Prostate gland (tissue), 2 donors: ENCODE data around the gene RTN4R. TPM values are rescaled to one million over a fixed set of nuclear protein-coding genes. Genes with fewer than 3 reads are reported as not detected.

ENCODE experiments used
- DNase-seq: peaks from one replicate; pipeline ENCODE4 v3.0.0-alpha.2; 2019; ENCODE audit warnings: low spot score
- H3K27ac ChIP-seq, 2 donors: fragments of 200-600 bp; sonication (generic); 2 replicates each; pipeline ENCODE4 v1.5.1; 2017 to 2019
- H3K27me3 ChIP-seq: fragments of 200-600 bp; sonication (generic); replicated peaks from 2 replicates; pipeline ENCODE4 v1.5.1; 2019; ENCODE audit not compliant: insufficient read depth
- H3K36me3 ChIP-seq, 2 donors: fragments of 200-600 bp; sonication (generic); 1 replicate in 1 of 2; 2 replicates in 1 of 2; pipeline versions ENCODE4 v1.5.1 to v1.8.1; 2017 to 2019
- H3K4me1 ChIP-seq: fragments of 200-600 bp; sonication (generic); replicated peaks from 2 replicates; pipeline ENCODE4 v1.5.1; 2019
- H3K4me3 ChIP-seq, 2 donors: fragments of 200-600 bp; sonication (generic); 2 replicates each; pipeline ENCODE4 v1.5.1; 2017 to 2019
- H3K9me3 ChIP-seq: fragments of 200-600 bp; sonication (generic); 2 replicates; pipeline ENCODE4 v1.5.1; 2017
- POLR2A ChIP-seq: fragments of 450-650 bp; IDR thresholded peaks from one replicate; pipeline ENCODE4 v1.6.1; 2016; ENCODE audit warnings: antibody characterized with exemption, mild to moderate bottlenecking
- POLR2AphosphoS5 ChIP-seq: sonication (generic); formaldehyde crosslinking; IDR thresholded peaks from one replicate; pipeline ENCODE4 v1.6.1; 2017; ENCODE audit warnings: antibody characterized with exemption
- WGBS: methylation state at CpG from one replicate; pipeline ENCODE4 v1.1.5; 2018; 5-methylcytosine and 5-hydroxymethylcytosine counted together
- intact Hi-C: fragments of 100-400 bp; cut with DNase I; formaldehyde crosslinking; loops from one replicate; pipeline ENCODE4 v1.14.2; 2022
- total RNA-seq, 2 donors: library from RNA; depleted of rRNA; stranded (reverse); fragments of >200 nt; gene quantifications; one replicate each; pipeline ENCODE4 v1.1.0, GENCODE V29; 2016
- TF ChIP-seq, protein P1 (sequence below), 4 experiments: fragments of 200-600 bp in 2 of 4; fragments of 450-650 bp in 2 of 4; sonication (generic) in 2 of 4; IDR thresholded peaks; 1 replicate in 3 of 4; 2 replicates in 1 of 4; pipeline ENCODE4 v1.5.1; 2016 to 2019; ENCODE audit warnings: antibody characterized with exemption in 4 of 4, mild to moderate bottlenecking in 2 of 4, moderate library complexity in 2 of 4

The RTN4R gene
- total RNA-seq, 2 donors from 2014 or later: 4.4 to 6.0 TPM

DNA sequence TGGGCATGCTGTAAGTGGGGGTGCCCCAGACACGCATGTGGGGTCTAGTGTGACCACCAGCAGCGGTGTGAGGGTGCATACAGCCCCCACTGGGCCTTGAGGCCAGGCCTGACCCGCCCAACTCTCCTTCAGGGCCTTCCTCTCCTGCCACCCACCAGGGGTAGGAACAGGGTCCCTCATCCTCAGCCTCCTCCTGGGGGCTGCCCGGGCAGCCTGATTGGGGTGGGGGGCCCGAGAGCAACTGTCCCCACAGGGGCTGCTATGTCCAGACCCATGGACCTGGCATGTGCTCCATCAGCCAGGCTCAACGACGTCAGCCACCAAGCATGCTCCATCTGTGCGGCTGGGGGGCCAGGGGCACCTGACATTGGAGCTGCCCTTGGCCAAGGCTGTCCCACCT is 27.2 kb downstream of the RTN4R start:
- H3K27ac ChIP-seq: no peak overlapping the region
- H3K4me1 ChIP-seq: peaks cover 2% of the 10 kb centered on the region
- no peak overlapping the region for H3K4me3 ChIP-seq
- intact Hi-C loops: no loop called here
- TF ChIP-seq POLR2AphosphoS5 (no peak), POLR2A (no peak)
- TF ChIP-seq, protein P1, sequence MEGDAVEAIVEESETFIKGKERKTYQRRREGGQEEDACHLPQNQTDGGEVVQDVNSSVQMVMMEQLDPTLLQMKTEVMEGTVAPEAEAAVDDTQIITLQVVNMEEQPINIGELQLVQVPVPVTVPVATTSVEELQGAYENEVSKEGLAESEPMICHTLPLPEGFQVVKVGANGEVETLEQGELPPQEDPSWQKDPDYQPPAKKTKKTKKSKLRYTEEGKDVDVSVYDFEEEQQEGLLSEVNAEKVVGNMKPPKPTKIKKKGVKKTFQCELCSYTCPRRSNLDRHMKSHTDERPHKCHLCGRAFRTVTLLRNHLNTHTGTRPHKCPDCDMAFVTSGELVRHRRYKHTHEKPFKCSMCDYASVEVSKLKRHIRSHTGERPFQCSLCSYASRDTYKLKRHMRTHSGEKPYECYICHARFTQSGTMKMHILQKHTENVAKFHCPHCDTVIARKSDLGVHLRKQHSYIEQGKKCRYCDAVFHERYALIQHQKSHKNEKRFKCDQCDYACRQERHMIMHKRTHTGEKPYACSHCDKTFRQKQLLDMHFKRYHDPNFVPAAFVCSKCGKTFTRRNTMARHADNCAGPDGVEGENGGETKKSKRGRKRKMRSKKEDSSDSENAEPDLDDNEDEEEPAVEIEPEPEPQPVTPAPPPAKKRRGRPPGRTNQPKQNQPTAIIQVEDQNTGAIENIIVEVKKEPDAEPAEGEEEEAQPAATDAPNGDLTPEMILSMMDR (IDR thresholded peaks at IDR 0.05): no peak
- no peaks in the 10 kb centered on the region for H3K36me3 ChIP-seq
- no peaks in the 10 kb centered on the region for H3K27me3 ChIP-seq
- 84% methylated on average over 6 of the region's 8 CpGs for WGBS
- DNase-seq: no peak
- H3K9me3 ChIP-seq: no peaks in the 10 kb centered on the region

DNA sequence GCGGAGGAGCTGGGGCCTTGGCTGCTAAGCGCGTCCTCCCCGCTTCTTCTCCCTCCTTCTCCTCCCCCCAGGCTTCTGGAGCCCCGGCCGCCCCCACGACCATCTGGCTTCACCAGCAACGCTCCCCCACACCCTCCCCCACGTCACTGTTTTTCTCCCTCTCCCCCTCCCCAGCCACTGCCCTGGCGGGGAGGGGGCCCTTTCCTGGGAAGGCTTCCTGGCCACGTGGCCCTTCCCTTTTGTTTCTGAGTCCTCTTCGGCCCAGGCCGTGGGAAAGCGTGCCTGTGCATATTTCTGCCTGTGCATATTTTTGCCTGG is 27.7 kb downstream of the RTN4R start:
- Histone ChIP-seq H3K4me3 (no peak overlapping the region), H3K36me3 (no peaks in the 10 kb centered on the region), H3K9me3 (no peaks in the 10 kb centered on the region), H3K27ac (no peak overlapping the region), H3K27me3 (no peaks in the 10 kb centered on the region), H3K4me1 (peaks cover 2% of the 10 kb centered on the region)
- intact Hi-C loops: no loop called here
- TF ChIP-seq, protein P1 (IDR thresholded peaks at IDR 0.05): no peak
- TF ChIP-seq POLR2AphosphoS5: no peak
- no peak for TF ChIP-seq POLR2A
- no peak for DNase-seq
- 40% methylated on average over 12 of the region's 14 CpGs for WGBS

DNA sequence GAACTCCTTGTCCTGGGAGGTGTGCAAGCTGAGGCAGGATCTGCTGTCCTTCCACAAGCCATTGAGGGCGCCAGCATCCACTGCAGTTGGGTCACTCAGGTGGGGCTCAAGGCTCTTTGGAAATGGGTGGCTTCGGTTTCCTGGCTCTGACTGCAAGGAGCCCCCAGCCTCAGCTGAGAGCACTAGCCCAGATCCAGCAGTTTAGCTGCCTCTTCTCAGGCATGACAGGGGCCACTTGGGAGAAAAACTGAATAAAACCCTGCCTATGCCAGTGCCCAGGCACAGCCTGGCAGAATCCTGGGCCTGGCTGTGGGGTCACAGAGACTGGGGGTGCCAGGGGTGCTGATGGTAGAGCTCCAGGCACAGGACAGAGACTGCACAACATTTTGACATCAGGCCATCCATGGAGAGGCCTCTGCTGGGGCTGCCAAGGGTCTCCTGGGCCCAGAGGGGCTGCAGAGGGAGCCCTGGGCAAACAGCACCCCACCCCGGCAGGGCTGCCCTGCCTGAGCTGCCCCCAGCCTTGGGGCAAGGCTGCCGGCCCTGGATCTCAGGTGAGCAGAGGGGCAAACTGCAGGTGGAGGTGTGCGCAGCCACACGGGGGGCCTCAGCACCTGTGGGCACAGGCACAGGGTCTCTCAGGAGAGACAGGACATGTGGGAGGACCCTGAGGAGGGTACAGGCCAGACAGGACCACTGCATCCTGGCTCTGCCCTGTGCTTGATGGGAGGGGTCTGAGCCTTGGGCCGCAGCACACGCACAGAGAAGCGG is 28.3 kb downstream of the RTN4R start:
- 76% methylated on average over 8 of the region's 9 CpGs for WGBS
- no peak overlapping the region for H3K4me3 ChIP-seq
- DNase-seq: no peak
- intact Hi-C loops: no loop called here
- no peaks in the 10 kb centered on the region for H3K36me3 ChIP-seq
- no peaks in the 10 kb centered on the region for H3K9me3 ChIP-seq
- H3K4me1 ChIP-seq: peaks cover 2% of the 10 kb centered on the region
- no peaks in the 10 kb centered on the region for H3K27me3 ChIP-seq
- H3K27ac ChIP-seq: no peak overlapping the region
- TF ChIP-seq POLR2AphosphoS5: no peak
- TF ChIP-seq POLR2A: no peak
- TF ChIP-seq, protein P1 (IDR thresholded peaks at IDR 0.05): no peak

DNA sequence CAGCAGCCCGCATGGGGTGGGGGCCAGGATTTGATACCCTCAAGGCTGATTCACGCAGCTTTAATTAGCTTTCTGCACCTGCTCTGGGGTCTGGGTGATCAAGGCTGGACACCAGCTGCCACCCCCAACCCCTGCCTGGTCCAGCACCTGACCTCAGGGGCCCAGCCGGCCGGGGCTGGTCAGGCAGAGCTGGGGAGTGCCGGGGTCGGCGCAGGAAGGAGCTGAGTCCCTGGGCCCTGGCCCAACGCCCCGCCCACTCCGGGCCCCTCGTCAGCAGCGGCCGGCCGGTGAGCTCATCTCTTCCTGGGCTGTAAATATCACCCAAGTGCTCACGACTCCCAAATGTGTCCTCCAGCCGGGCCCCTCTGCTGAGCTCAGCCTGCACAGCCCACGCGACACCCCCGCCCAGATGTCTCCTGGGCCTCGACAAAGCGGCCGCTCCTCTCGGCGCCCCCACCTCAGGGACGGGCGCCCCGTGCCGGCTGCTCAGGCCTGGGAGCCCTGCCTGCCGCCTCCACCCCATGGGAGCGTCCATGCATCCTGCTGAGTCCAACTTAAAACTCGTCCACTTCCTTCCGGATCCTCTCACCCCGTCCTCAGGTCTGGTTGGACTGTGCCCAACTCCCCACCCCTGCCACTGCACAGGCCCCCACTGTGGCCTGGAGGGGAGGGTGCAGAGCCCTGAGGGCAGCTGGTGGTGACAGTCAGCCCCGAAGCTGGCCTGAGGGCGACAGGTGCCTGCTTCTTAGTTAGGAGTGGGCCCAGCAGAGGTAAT is 29.0 kb downstream of the RTN4R start:
- no peak overlapping the region for H3K4me3 ChIP-seq
- H3K36me3 ChIP-seq: no peaks in the 10 kb centered on the region
- H3K27ac ChIP-seq: no peak overlapping the region
- H3K27me3 ChIP-seq: no peaks in the 10 kb centered on the region
- WGBS: 54% methylated on average over 34 of the region's 35 CpGs
- TF ChIP-seq POLR2AphosphoS5: no peak
- TF ChIP-seq POLR2A: no peak
- TF ChIP-seq, protein P1 (IDR thresholded peaks at IDR 0.05): no peak
- no peaks in the 10 kb centered on the region for H3K9me3 ChIP-seq
- DNase-seq: no peak
- intact Hi-C loops: no loop called here
- peaks cover 2% of the 10 kb centered on the region for H3K4me1 ChIP-seq
